GM19452 (cell line): ENCODE data around the gene VILL.

Source experiments
- ATAC-seq: cut with Tn5 transposase; IDR thresholded peaks from one replicate; pipeline ENCODE4 v1.9.1; 2021; ENCODE audit not compliant: unreplicated experiment

Gene VILL

GRCh38 chr3:37990527-37990926 is at the start of gene VILL:
VILL (plus strand) TSS chr3:37990786; CDS start chr3:37993673, 2,887 bp downstream.
- no peak for ATAC-seq

- no peak for ATAC-seq
Measured at GRCh38 chr3:37941608-37942508, 48.7 kb upstream of the VILL start.

DNA sequence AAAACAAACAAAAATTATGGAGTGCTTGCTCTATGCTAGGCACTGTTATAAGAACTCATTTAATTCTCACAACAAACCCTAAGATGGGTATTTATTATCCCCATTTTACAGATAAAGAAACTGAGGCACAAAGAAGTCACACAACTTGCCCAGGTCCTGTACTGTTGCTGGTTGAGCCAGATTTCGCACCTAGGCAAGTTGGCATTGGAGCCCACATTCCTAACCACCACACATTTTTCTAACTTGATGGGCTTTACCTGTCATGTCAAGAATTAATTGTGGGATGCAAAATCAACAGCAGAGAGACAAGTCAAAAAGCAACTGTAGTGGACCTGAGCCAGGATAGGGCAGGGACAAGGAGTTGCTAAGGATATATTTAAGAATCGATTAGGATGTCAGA is 47.9 kb upstream of the VILL start:
- no peak for ATAC-seq

DNA sequence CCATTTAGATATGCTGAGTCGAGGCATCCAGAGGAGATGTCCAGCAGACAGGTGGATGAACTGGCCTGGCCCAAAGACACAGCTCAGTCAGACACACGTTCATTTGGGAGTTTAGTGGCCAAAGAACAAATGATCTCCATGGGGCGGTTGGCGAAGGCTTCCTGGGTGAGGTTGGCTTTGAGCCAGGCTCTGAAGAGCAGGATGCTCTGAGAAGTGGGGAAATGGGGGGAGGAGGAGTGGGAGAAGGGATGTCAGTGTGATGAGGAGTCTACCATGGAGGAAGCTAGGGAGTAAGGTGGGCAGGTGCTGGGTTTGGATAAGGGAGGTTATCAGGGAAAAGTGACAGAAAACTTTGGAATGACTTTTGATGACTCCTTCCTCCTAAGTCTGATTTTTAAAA is 47.5 kb upstream of the VILL start:
- no peak for ATAC-seq

GRCh38 chr3:37943631-37944314 is 46.8 kb upstream of the VILL start:
- no peak for ATAC-seq

DNA sequence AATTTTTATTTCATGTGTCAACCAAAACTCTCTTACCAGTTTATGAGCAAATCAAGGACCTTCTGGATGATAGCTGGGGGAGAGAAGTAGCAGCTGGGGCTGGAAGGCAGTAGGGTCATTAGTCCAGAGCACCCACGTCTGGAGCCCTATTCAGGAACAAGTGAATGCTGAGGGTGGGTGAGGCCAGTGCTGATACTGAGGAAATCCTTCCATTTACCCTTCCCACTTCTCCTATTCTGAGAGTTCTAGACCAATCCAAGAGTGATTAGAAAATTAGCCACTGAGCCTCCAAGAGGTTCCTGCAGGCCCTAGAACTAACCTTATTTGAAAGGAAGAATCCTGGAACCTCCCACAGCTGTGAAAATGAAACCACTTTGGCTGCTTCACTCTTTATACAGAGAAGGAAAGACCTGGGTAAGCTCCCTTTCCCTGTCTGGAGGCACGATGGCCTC is 46.2 kb upstream of the VILL start:
- ATAC-seq = no peak

- no peak for ATAC-seq
Measured at GRCh38 chr3:37945156-37945806, 45.3 kb upstream of the VILL start.

DNA sequence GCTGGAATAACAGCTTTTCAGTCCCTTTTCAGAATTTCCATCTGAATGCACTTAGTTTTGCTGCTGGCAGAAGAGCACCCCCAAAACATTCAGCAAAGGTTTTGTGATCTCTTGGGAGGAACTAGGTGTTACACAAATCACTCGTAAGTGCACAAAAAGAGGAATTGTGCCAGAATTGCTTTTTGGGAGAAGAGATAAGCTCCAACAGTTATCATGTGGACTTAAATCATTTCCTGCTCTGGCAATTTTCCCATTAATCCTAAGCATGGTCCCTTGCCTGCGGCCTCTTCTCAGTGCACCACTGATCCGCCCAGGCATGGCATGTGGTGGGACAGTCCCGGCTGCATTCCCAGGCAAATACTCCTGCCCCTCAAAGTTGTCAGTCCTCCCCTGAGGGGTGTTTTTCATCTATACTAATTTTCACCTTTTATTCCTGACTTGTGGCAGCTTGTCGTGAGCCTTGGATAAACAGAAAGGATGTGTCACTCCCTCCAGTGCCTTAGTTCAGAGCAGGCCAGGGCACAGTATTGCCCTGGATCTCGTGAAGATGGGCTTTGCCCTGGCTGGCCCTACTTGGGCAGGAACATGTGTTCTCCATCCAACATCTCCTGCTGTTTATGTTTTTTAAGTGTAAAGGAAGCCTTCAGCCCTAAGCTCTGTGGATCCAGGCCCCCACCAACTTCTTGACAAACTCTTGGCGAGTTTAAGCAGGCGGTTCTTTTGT is 44.6 kb upstream of the VILL start:
- ATAC-seq = no peak

- ATAC-seq = no peak
Measured at GRCh38 chr3:37946531-37946889, 44.1 kb upstream of the VILL start.

DNA sequence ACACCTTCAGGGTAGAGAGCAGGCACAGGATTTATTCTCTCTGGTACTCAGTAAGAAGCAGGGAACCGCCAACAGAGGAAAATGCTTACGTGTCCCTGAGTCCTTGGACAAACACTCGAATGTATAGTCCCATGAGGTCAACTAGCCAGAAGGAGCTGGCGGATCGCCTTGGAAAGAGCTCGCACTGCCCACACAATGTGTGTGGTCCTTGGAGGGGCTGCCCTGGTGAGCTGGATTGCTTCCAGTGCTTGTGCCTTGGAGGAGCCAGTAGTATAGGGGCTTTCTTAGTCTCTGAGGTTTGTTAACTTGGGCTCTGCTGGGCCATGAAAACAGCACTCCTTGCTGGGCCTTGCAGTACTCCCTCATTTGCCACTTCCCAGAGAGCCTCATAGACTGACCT is 40.7 kb upstream of the VILL start:
- no peak for ATAC-seq

DNA sequence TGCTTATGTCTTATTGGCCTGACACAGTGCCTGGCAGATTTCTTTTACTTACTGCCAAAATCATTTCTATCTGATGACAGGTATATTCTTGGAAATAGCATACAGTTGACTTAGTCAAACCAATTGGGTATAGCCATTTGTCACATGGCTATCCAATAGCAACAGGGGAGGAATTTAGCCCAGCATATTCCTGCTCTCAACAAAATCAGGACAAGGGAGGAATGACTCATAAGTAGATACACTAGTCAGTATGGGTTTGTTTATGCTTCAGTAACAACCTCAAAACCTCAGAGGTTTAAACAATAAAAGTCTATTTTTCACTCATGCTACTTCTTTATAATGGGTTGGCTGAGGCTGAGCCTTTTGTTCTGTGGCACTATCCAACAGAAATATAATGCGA is 38.0 kb upstream of the VILL start:
- ATAC-seq = no peak

GRCh38 chr3:37953226-37953625 is 37.4 kb upstream of the VILL start:
- ATAC-seq = no peak

- no peak for ATAC-seq
Measured at GRCh38 chr3:37953707-37954394, 36.7 kb upstream of the VILL start.

DNA sequence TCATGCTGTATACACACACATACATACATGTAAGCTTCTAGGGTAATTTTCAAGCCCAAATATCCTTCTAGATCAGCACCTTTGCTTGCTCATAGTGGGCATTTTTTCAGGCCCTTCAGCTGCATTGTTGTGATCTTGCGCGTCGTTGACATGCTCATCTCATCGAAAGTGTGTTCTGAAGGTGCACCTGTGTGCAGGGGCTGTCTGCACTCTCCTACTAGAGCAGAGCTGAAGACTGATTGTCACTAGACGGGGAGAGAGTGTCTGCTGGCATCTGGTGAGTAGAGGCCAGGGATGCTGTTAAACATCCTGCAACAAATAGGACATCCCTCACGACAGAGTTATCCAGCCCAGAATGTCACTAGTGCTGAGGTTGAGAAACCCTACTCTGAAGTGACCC is 35.7 kb upstream of the VILL start:
- no peak for ATAC-seq

GRCh38 chr3:37955918-37956707 is 34.5 kb upstream of the VILL start:
- ATAC-seq = no peak

DNA sequence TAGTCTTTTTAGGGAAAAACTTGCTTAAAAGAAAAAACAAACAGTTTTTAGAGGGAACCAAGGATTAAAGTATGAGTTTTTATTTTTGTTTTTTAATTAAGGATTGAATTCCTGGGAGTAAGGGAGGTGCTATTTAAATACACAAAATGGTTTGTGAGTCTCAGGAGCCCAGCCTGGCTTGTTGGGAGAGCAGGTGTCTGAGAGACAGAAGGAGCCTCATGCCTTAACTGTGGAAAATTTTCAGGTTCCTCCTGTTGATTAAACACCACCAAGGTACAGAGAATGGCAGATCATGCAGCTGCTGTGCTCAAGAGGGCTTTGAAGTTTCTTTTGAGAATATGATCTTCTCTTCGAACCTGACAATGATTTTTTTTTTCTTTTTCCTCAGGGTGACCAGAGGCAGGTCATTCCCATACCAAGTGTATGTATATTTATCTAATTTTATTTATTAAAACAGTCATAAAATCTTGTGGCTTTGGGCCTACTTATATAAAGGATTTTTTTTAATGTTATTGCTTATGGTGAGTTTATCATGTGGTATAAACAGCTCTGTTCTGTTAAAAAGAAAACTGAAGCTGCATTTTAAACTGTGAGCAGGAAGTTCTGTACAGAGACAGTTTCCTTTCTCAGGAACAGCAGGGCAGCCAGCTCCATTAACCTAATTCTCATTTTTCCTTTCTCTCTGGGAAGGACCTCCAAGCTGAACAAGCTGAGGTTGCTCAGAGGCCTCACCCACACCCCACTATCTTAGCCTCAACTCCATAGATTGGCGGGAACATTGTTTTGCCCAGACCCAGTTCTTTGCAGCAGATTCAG is 33.7 kb upstream of the VILL start:
- no peak for ATAC-seq

DNA sequence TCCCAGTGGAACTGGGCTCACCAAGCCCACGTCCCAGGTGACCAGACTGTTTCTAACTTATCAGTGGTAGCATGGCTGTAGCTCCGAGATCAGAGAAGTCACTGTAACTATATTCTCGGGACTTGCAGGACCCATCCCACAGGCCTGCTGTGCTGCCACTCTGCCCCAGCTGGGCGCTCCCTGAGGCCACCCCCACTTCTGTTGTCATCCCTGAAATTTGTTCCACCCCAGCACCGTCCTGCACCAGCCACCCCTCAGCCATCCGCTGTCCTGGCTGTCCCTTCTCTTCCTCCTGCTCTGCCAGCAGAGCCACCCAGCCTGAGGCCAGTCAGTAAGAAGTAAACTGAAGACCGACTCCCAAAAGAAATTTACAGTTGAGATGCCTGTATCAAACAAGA is 33.0 kb upstream of the VILL start:
- no peak for ATAC-seq

- no peak for ATAC-seq
Measured at GRCh38 chr3:37961622-37962431, 28.8 kb upstream of the VILL start.
